Ovary (tissue), 9 donors: ENCODE data around the gene COMMD4. TPM values are rescaled to one million over a fixed set of nuclear protein-coding genes. Genes with fewer than 3 reads are reported as not detected.

ENCODE experiments used
- DNase-seq, 5 donors: peaks; one replicate each; pipeline ENCODE4 v3.0.0-alpha.2; 2019 to 2020
- H3K27ac ChIP-seq, 2 donors: fragments of 200-600 bp; one replicate each; pipeline versions ENCODE4 v1.5.1 to v1.8.0; 2019 to 2022
- H3K27me3 ChIP-seq: fragments of 200-600 bp; one replicate; pipeline ENCODE4 v1.8.0; 2022
- H3K36me3 ChIP-seq: fragments of 200-600 bp; sonication (generic); one replicate; pipeline ENCODE4 v1.5.1; 2019
- H3K4me1 ChIP-seq: one replicate; pipeline ENCODE4 v1.8.1; 2013; ENCODE audit warnings: mild to moderate bottlenecking, moderate library complexity; ENCODE audit not compliant: insufficient read depth
- H3K4me3 ChIP-seq: fragments of 200-600 bp; sonication (generic); one replicate; pipeline ENCODE4 v1.5.1; 2017
- H3K9me3 ChIP-seq, 2 donors: fragments of 200-600 bp in 1 of 2; sonication (generic) in 1 of 2; one replicate each; pipeline versions ENCODE4 v1.5.1 to v1.8.1; 2013 to 2019; ENCODE audit warnings: mild to moderate bottlenecking in 1 of 2, moderate library complexity in 1 of 2
- EP300 ChIP-seq: sonication (generic); formaldehyde crosslinking; IDR thresholded peaks from one replicate; pipeline ENCODE4 v1.6.1; 2017; ENCODE audit warnings: antibody characterized with exemption
- POLR2A ChIP-seq: fragments of 450-650 bp; IDR thresholded peaks from one replicate; pipeline ENCODE4 v1.6.1; 2017; ENCODE audit warnings: antibody characterized with exemption, mild to moderate bottlenecking, moderate library complexity
- WGBS, 3 donors: extraction: QIAGEN DNeasy Blood & Tissue Kit in 1 of 3; methylation state at CpG; one replicate each; pipeline versions ENCODE4 v1.1.5 to v1.1.7; 2013 to 2017; 5-methylcytosine and 5-hydroxymethylcytosine counted together
- intact Hi-C, 4 donors: fragments of 100-400 bp; cut with DNase I; formaldehyde crosslinking; loops; one replicate each; pipeline versions ENCODE4 v1.11.0 to v1.15.1; 2022 to 2023
- polyA plus RNA-seq, 2 donors: library from polyadenylated mRNA; stranded (reverse); fragments of 200-250 nt in 1 of 2; fragments of 350-450 nt in 1 of 2; fragmentation: Illumina TruSeq in 1 of 2; extraction: RNeasy Lipid Tissue Mini Kit (QIAGEN cat#74804) in 1 of 2; gene quantifications; one replicate each; pipeline ENCODE4 v1.2.3, GENCODE V29; 2013 to 2014
- total RNA-seq, 7 donors: library from RNA; depleted of rRNA in 2 of 7; stranded (reverse); fragments of >200 nt in 2 of 7; fragmentation: NEBNext Ultra II Directional in 3 of 7; extraction: Animal tissue kit (Norgen Biotek cat#: 25700) in 3 of 7; gene quantifications; one replicate each; pipeline versions ENCODE4 v1.1.0 to v1.2.4, GENCODE V29; 2016 to 2023
- TF ChIP-seq, protein P1 (sequence below), 3 donors: fragments of 450-650 bp in 2 of 3; fragments of 200-600 bp in 1 of 3; IDR thresholded peaks; one replicate each; pipeline versions ENCODE4 v1.5.1 to v1.8.0; 2016 to 2022; ENCODE audit warnings: antibody characterized with exemption in 3 of 3, mild to moderate bottlenecking in 1 of 3
- donor health status: DM: no; HTN: no; CAD: no; lungs with moderate emphysema.
- donor health status: DM: no; HTN: no; CAD: no.
- donor health status: Bipolar disorder and iron deficiency.
- donor health status: DM: yes; HTN: yes; CAD: no.
- donor health status: DM: no; HTN: no; CAD: no.
- donor health status: DM: yes; HTN: yes; CAD: no.

COMMD4 gene
- total and polyA plus RNA-seq, 9 donors, result 12.1 to 67.9 (median 42.0) TPM

DNA sequence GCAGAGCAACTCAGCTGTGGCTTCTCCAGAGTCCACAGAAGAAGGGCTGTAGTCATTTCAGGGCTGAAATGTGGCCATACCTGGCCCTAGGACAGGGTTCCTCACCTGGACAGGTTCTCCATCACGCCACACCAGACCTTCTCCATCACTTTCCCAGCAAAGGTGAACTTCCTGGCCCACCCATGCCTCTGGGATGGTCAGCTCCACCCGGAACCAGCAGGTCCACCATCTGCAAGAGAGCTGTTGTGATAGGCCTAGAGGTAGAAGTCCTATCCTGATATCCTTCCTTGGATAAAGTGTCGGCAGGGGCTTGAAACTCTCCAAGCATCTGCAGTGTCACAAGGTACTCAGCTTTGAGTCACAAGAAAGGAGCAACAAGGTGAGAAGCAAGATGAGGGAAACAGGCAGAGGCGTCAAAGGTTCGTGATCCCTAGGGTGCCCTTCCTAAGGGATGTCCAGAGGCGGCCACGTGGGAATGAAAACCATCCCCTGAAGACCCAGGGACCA lies 31.6 kb downstream of the COMMD4 start:
- intact Hi-C loops, result loop anchor here in 3 of 4 donors (5.0 to 10.0 kb wide), 3 partner anchors 85 to 327 kb away; partner anchors contain the start of genes SIN3A (in 1 of the 3) and SNUPN (in 1 of the 3)
- Histone ChIP-seq H3K27me3 (no peaks in the 10 kb centered on the region), H3K27ac (peak overlapping the region in 1 of 2 donors; percentile 93), H3K4me1 (peaks cover 12% of the 10 kb centered on the region), H3K9me3 (no peaks in the 10 kb centered on the region), H3K36me3 (no peaks in the 10 kb centered on the region), H3K4me3 (peak overlapping the region; percentile 97)
- DNase-seq, result no peak
- WGBS, 3 donors, result 23 to 31% (median 26%) methylated on average over 7 of the region's 7 CpGs
- TF ChIP-seq, protein P1, sequence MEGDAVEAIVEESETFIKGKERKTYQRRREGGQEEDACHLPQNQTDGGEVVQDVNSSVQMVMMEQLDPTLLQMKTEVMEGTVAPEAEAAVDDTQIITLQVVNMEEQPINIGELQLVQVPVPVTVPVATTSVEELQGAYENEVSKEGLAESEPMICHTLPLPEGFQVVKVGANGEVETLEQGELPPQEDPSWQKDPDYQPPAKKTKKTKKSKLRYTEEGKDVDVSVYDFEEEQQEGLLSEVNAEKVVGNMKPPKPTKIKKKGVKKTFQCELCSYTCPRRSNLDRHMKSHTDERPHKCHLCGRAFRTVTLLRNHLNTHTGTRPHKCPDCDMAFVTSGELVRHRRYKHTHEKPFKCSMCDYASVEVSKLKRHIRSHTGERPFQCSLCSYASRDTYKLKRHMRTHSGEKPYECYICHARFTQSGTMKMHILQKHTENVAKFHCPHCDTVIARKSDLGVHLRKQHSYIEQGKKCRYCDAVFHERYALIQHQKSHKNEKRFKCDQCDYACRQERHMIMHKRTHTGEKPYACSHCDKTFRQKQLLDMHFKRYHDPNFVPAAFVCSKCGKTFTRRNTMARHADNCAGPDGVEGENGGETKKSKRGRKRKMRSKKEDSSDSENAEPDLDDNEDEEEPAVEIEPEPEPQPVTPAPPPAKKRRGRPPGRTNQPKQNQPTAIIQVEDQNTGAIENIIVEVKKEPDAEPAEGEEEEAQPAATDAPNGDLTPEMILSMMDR (IDR thresholded peaks at IDR 0.05), result no peak

DNA sequence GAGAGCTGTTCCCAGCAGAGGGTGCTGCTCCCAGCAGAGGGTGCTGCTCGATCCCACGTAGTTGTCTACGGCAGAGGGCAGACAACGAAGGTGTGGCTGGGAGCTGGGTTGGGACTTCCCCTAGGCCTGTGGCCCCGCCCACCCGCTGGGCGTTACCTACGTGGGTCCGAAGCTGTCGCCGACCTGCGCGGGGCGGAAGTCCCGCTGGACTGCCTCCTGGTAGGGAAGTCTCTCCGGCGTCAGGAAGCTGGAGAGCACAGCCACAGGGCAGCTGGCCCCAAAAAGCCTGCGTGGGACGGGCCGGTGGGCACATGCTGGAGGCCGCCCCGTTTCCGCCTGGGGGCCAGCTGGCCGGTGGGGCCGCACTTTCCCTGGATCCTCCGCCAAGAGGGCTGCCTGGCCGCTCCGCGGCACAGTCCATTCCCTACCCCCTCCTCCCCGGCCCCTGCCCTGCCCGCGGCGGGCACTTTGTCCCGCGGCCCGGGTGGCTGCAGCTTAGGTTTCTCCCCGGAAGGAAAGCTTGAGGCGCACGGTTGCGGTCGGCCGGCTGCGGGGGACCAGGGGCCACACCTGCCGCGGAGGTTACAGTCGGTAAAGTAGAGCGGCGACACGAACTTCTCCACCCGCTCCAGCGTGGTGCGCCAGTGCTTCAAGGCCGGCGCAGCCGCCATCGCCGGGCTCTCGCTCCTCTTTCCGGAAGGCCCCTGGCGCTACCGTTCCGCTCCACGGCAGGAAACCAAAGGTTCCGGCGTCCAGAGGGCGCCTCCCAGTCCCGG lies 32.2 kb downstream of the COMMD4 start, which contains the start of gene MAN2C1:
Gene MAN2C1, minus strand, starts transcription at position 695 of the 776 bp plus-strand sequence. Its CDS starts 24 bp downstream, at position 671.
- Histone ChIP-seq H3K4me1 (peaks cover 12% of the 10 kb centered on the region), H3K27me3 (no peaks in the 10 kb centered on the region), H3K4me3 (peak within 1 kb of the TSS; percentile 97), H3K27ac (peak within 1 kb of the TSS; percentile 63 to 93), H3K9me3 (no peaks in the 10 kb centered on the region), H3K36me3 (no peaks in the 10 kb centered on the region)
- DNase-seq, result peak; percentile 93 to 94 (median 94)
- intact Hi-C loops, result loop anchor here in 3 of 4 donors (5.0 to 10.0 kb wide), 3 partner anchors 84 to 327 kb away; partner anchors contain the start of genes SIN3A (in 1 of the 3) and SNUPN (in 1 of the 3)
- 1% methylated on average over 24 to 67 of the region's 67 CpGs for WGBS, 3 donors
- TF ChIP-seq, protein P1 (IDR thresholded peaks at IDR 0.05), result peak; percentile 47 to 83 (median 69)
- peak; percentile 68 for TF ChIP-seq POLR2A
- TF ChIP-seq EP300, result no peak

DNA sequence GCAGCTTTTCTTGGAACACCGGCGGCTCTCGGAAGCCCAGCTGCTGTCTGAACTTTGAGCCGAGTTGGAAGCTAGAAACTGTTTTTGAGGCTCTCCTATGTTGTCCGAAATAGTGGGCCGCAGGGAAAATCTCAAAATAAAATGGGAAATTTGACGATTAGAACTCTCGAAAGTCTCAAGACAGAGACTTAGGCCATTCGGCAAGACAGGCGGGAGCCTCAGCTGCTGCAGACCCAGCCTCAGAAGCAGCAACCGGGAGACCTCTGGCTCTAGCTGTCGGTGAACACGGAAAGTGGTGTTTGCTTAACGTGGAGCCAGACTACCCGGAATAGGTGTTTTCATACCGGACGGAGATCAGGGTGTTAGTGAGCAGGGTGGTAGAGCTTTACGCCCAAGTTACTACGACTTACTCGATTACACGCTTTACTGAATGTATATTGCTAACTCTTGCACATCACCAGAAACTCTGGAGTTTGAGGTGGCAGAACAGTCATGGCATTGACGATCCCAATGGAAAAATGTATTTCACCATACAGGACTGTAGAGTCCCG lies 32.9 kb downstream of the COMMD4 start:
- peaks cover 12% of the 10 kb centered on the region for H3K4me1 ChIP-seq
- no peaks in the 10 kb centered on the region for H3K36me3 ChIP-seq
- H3K9me3 ChIP-seq, result no peaks in the 10 kb centered on the region
- peak overlapping the region; percentile 97 for H3K4me3 ChIP-seq
- no peaks in the 10 kb centered on the region for H3K27me3 ChIP-seq
- intact Hi-C loops, result loop anchor here in 3 of 4 donors (5.0 to 10.0 kb wide), 3 partner anchors 84 to 326 kb away; partner anchors contain the start of genes SIN3A (in 1 of the 3) and SNUPN (in 1 of the 3)
- peak overlapping the region; percentile 63 to 93 for H3K27ac ChIP-seq
- 1 to 4% (median 3%) methylated on average over 23 of the region's 23 CpGs for WGBS, 3 donors
- no peak for TF ChIP-seq POLR2A
- no peak for TF ChIP-seq EP300
- TF ChIP-seq, protein P1 (IDR thresholded peaks at IDR 0.05), result no peak
- DNase-seq, result no peak

DNA sequence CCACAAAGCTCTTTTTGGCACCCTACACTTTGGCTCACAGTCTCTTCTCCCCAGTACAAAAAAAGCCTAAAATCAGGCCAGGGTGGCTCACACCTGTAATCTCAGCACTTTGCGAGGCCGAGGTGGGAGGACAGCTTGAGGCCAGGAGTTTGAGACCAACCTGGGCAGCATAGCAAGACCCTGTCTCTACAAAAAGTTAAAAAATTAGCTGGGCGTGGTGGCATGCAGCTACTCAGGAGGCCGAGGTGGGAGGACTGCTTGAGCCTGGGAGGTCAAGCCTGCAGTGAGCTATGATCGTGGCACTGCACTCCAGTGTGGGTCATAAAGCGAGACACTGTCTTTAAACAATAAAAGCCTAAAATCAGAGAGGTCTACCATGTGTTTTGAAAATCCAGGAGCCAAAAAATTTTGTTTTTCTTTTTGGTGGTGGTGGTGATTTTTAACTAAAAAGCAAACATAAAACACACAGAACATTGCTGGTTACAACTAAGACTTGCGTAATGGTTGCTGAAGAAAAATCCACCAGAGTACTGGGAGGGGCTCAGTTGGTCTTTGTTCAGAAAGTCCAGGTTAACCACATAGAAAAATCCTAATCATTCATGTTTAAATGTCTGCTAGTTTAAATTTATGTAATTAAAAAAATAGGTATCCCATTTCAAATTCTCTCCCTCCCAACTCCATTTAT lies 34.2 kb downstream of the COMMD4 start:
- WGBS, 3 donors, result 56 to 74% (median 58%) methylated on average over 7 of the region's 7 CpGs
- intact Hi-C loops, result loop anchor here (5.0 to 10.0 kb wide), 5 partner anchors 82 to 325 kb away; partner anchors contain the start of genes SIN3A (in 1 of the 4) and SNUPN (in 1 of the 4)
- H3K36me3 ChIP-seq, result no peaks in the 10 kb centered on the region

More for the DNA sequence above, 34.2 kb downstream of the COMMD4 start:
- Histone ChIP-seq H3K27ac (peak overlapping the region in 1 of 2 donors; percentile 93), H3K27me3 (no peaks in the 10 kb centered on the region), H3K4me3 (no peak overlapping the region), H3K9me3 (no peaks in the 10 kb centered on the region), H3K4me1 (peaks cover 12% of the 10 kb centered on the region)
- no peak for DNase-seq
- TF ChIP-seq, protein P1 (IDR thresholded peaks at IDR 0.05), result no peak
- no peak for TF ChIP-seq POLR2A
- no peak for TF ChIP-seq EP300
